Measurements from ENCODE around the gene COA8.

- TF ChIP-seq CTCF (IDR thresholded peaks at IDR 0.05; ENCODE audit: poor library complexity, severe bottlenecking) (no peak), TAF1 (IDR thresholded peaks at IDR 0.05; ENCODE audit: low read depth) (peak; percentile 95), SMC3 (conservative IDR thresholded peaks at IDR 0.05; ENCODE audit: poor library complexity) (no peak), EZH2 (IDR thresholded peaks at IDR 0.05; ENCODE audit: borderline replicate concordance, insufficient read depth, low read length, poor library complexity, severe bottlenecking) (no peak)
Observed at GRCh38 chr14:103522649-103523574, 39.8 kb upstream of the COA8 start, which contains the start of gene CKB.
